ENCODE measurements around the gene CYTH1. TPM values are rescaled to one million over a fixed set of nuclear protein-coding genes. Genes with fewer than 3 reads are reported as not detected.

The CYTH1 gene
- total RNA-seq, 2 experiments from 2014 or later = 288 to 309 TPM

DNA sequence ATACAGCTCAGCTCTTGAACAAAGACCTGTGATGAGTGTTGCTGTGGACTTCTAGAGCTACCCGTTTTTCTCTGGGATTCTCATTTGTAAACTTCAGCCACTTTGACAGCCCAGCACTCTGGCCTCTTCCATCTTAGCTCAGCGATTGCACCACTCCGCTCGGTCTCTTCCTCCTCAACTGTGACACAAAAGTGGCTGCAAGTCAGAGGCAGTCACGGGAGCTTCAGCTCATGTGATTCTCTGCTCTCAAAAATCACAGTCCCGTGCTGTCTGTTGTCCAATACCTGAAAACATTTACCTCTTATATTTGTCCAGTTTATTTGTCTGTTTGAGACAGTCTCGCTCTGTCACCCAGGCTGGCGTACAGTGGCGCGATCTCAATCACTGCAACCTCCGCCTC lies 129.2 kb downstream of the CYTH1 start:
- DNase-seq = no peak
- H3K4me1 Mint-ChIP-seq = peaks cover 4% of the 10 kb centered on the region
- H3K27ac Mint-ChIP-seq = no peak overlapping the region
- H3K4me3 Mint-ChIP-seq = no peak overlapping the region
- ChIA-PET POLR2A (interaction anchor here (1.9 kb wide), 1 partner anchor 13 kb away, joined by 4 read pairs; no protein-coding TSS in a partner anchor), CTCF (interaction anchor here (1.0 kb wide), 1 partner anchor 156 kb away, joined by 3 read pairs; no protein-coding TSS in a partner anchor)
- peaks cover 8% of the 10 kb centered on the region for H3K27me3 Mint-ChIP-seq
- H3K9me3 Mint-ChIP-seq = peaks cover 9% of the 10 kb centered on the region
- peaks cover 11% of the 10 kb centered on the region for H3K36me3 Mint-ChIP-seq (ENCODE audit: low read depth)

DNA sequence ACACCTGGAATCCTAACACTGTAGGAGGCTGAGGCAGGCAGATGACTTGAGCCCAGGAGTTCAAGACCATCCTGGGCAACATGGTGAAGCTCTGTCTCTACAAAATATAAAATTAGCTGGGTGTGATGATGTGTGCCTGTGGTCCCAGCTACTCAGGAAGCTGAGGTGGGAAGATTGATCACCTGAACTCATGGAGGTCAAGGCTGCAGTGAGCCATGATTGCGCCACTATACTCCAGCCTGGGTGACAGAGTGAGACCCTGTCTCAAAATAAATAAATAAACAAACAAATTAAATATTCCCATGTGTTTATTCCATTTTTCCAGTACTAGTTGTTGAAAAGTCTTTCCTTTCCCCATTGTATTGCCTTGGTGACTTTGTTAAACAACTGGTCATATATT lies 130.0 kb downstream of the CYTH1 start:
- H3K36me3 Mint-ChIP-seq (ENCODE audit: low read depth) = peaks cover 20% of the 10 kb centered on the region
- H3K4me3 Mint-ChIP-seq = no peak overlapping the region
- H3K27me3 Mint-ChIP-seq = peaks cover 8% of the 10 kb centered on the region
- H3K9me3 Mint-ChIP-seq = peaks cover 15% of the 10 kb centered on the region
- ChIA-PET POLR2A (interaction anchor here (1.9 kb wide), 1 partner anchor 14 kb away, joined by 4 read pairs; no protein-coding TSS in a partner anchor), CTCF (no interaction called here)
- peaks cover 5% of the 10 kb centered on the region for H3K4me1 Mint-ChIP-seq
- DNase-seq = no peak
- H3K27ac Mint-ChIP-seq = no peak overlapping the region

DNA sequence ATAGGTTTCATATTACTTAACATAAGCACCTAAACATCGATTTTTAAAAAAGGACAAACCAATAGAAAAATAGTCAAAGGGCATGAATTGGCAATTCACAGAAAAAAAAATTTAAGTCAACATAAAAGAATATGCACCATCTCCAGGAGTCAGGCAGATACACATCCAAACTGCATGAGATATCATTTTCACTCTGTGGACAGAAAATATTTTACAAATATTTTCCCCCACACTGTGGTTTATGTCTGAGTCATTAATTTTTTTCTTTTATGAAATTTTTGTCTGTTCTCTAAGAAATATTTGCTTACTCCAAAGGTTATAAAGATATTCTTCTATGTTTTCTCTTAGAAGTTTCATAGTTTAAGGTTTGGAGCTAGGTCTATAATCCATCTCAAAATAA lies 130.5 kb downstream of the CYTH1 start:
- POLR2A ChIA-PET = interaction anchor here (1.9 kb wide), 1 partner anchor 15 kb away, joined by 4 read pairs; no protein-coding TSS in a partner anchor
- H3K4me3 Mint-ChIP-seq = no peak overlapping the region
- H3K9me3 Mint-ChIP-seq = peaks cover 15% of the 10 kb centered on the region
- CTCF ChIA-PET = no interaction called here
- H3K27me3 Mint-ChIP-seq = peaks cover 8% of the 10 kb centered on the region
- H3K27ac Mint-ChIP-seq = no peak overlapping the region
- peaks cover 9% of the 10 kb centered on the region for H3K4me1 Mint-ChIP-seq
- DNase-seq = no peak
- H3K36me3 Mint-ChIP-seq (ENCODE audit: low read depth) = peaks cover 21% of the 10 kb centered on the region

DNA sequence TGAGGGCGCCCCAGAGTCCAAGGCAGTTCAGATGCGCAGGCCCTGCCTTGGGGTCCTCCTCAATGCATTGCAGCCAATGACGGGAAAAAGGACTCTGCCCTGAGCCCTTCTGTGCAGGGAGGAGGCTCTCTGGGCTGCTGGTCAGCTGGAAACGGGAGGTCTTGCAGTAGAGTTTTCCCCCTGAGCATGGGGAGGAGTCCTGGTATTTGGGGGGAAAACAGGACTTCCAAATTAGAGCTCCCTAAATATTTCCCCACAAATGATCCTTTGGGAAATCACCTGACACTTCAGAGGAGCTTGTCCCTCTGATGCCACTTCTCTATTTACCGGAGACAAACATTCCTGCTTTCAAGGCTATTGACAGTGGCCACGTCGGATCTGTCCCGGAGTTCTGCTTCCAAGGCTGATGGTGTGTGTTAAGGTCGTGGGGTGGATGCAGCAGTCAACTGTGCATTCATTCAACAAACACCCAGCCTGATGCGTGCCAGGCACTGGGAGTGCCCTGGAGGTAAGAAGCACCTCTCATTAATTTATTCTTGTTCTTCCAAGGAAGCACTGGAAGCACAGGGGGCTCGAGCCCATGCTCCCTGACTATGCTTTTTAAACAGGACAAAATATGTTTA lies 131.9 kb downstream of the CYTH1 start:
- ChIA-PET POLR2A (no interaction called here), CTCF (no interaction called here)
- Mint-ChIP-seq H3K4me1 (peaks cover 22% of the 10 kb centered on the region), H3K9me3 (peaks cover 15% of the 10 kb centered on the region), H3K4me3 (no peak overlapping the region), H3K36me3 (ENCODE audit: low read depth) (peaks cover 27% of the 10 kb centered on the region), H3K27me3 (peaks cover 8% of the 10 kb centered on the region), H3K27ac (no peak overlapping the region)
- DNase-seq = no peak

DNA sequence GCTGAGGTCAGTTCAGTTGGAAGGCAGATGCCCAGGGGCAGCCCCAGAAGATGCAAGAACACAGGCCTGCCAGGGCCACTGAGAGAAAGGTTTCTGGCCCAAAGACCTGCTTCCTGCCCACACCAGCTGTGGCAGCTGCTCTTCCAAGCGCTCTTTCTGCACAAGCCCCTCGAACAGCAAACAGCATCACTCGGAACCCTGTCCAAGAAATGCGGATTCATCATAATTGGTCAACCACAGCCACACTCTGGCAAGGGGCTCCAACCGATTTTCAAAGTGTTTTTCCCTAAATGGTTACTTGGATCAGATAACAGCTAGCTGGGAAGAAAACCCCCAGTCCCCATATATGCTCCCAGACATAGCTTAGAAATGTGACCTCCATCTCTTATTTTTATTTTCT lies 133.8 kb downstream of the CYTH1 start:
- no peak for DNase-seq
- H3K27ac Mint-ChIP-seq = no peak overlapping the region
- ChIA-PET POLR2A (no interaction called here), CTCF (no interaction called here)
- peaks cover 23% of the 10 kb centered on the region for H3K4me1 Mint-ChIP-seq
- peaks cover 27% of the 10 kb centered on the region for H3K36me3 Mint-ChIP-seq (ENCODE audit: low read depth)
- H3K9me3 Mint-ChIP-seq = peaks cover 15% of the 10 kb centered on the region
- H3K4me3 Mint-ChIP-seq = no peak overlapping the region
- peaks cover 4% of the 10 kb centered on the region for H3K27me3 Mint-ChIP-seq

DNA sequence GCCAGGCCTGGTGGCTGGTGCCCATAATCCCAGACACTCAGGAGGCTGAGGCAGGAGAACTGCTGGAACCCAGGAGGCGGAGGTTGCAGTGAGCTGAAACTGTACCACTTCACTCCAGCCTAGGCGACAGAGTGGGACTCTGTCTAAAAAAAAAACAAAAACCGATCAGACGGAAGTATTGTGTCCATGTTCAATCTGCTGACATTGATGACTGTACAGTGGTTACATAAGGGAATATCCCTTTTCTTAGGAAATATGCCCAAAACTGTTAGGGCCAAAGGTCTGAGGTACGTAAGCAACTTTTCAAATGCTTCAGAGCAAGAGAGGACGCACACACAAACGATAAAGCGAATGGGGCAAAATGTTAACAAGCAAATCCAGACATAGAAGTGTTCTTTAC lies 135.0 kb downstream of the CYTH1 start:
- CTCF ChIA-PET = no interaction called here
- POLR2A ChIA-PET = no interaction called here
- Mint-ChIP-seq H3K4me1 (peaks cover 21% of the 10 kb centered on the region), H3K27me3 (peaks cover 4% of the 10 kb centered on the region), H3K36me3 (ENCODE audit: low read depth) (peaks cover 27% of the 10 kb centered on the region), H3K9me3 (peaks cover 15% of the 10 kb centered on the region), H3K27ac (peak overlapping the region; percentile 74), H3K4me3 (no peak overlapping the region)
- DNase-seq = no peak

DNA sequence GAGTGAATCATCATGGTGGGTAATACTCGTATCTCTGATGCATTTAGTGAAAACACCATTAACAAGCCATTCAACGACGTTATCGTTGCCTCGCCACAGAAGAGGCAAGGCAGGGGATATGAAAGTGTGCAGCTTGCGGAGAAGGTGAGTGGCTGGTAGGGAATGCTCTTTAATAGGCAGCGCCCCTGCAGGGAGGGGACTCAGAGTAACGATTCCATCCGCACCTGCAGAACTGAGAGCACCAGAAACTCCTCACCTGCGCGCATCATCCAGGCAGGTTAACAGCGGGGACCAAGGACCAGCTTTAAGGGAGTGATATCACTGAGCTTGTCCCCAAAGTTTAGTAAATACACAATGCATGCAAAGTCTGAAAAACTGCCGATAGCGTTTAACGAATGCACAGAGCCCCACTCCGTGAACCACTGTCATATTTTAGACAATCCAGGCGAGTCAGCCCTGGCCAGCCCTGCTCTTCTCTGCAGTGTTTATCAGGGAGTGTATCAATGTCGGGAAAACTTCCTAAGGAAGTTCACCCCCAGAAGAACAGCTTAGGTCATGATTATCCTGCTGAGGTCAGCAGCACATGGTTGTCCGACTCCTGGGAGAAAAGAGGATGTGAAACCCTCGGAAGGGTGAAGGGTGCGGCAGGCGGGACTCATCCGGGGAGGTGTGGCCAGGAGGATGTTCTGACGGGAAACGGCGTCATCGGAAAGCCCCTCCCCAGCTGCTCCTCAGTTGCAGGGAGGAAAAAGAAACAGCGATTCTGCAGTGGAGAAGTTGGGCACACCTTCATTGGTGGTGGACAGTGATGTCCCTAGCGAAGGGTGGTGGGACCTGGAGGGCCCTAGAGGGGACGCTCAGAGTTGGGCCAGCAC lies 136.4 kb downstream of the CYTH1 start:
- H3K4me1 Mint-ChIP-seq = peaks cover 19% of the 10 kb centered on the region
- peaks cover 27% of the 10 kb centered on the region for H3K36me3 Mint-ChIP-seq (ENCODE audit: low read depth)
- CTCF ChIA-PET = no interaction called here
- DNase-seq = peak; percentile 80
- peak overlapping the region; percentile 22 for H3K4me3 Mint-ChIP-seq
- peaks cover 15% of the 10 kb centered on the region for H3K9me3 Mint-ChIP-seq
- H3K27ac Mint-ChIP-seq = peak overlapping the region; percentile 74
- POLR2A ChIA-PET = no interaction called here
- H3K27me3 Mint-ChIP-seq = peaks cover 2% of the 10 kb centered on the region

DNA sequence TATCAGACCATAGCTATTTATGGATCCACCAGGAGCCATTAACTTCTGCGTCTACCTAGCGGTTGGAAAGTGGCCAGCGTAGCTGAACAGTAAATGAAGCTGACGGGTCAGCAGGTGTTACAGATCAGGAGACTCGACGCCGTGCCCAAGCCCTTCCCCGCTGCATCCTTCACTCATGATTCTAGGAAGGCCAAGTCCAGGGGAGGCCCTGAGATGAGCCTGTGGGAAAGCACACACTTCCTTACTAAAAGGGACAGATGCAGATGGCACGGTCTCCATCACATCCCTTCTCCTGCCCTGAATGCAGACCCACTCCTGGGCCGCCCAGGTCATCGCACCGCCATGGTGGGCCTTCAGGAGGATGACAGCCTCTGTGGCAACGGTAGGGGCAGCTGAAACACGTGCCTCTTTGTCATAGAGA lies 137.1 kb downstream of the CYTH1 start:
- Mint-ChIP-seq H3K27ac (no peak overlapping the region), H3K9me3 (peaks cover 15% of the 10 kb centered on the region), H3K4me1 (peaks cover 19% of the 10 kb centered on the region), H3K4me3 (no peak overlapping the region), H3K36me3 (ENCODE audit: low read depth) (peaks cover 27% of the 10 kb centered on the region), H3K27me3 (peaks cover 2% of the 10 kb centered on the region)
- POLR2A ChIA-PET = no interaction called here
- no peak for DNase-seq
- CTCF ChIA-PET = no interaction called here

DNA sequence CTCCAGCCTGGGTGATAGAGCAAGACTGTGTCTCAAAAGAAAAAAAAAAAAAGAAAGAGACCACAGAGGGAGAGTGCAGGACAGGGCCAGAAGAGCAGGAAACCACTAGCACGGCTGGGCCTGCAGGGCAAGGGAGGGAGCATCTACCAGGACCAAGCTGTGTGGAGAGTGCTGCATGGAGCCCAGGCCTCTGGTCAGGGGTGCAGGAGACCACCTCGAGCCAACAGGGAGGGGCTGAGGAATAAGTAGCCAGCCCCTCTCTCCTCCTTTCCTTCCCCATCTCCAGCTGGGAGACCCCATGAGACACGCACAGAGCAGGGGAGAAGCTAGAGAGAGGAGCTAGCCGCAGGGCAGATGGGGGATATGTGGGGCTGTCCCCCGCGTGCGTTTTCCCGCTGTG lies 137.8 kb downstream of the CYTH1 start:
- Mint-ChIP-seq H3K27me3 (peaks cover 2% of the 10 kb centered on the region), H3K4me1 (peaks cover 22% of the 10 kb centered on the region), H3K36me3 (ENCODE audit: low read depth) (peaks cover 23% of the 10 kb centered on the region), H3K27ac (no peak overlapping the region), H3K4me3 (no peak overlapping the region), H3K9me3 (peaks cover 15% of the 10 kb centered on the region)
- DNase-seq = no peak
- POLR2A ChIA-PET = no interaction called here
- CTCF ChIA-PET = interaction anchor here (0.6 kb wide), 1 partner anchor 10 kb away, joined by 3 read pairs; no protein-coding TSS in a partner anchor

DNA sequence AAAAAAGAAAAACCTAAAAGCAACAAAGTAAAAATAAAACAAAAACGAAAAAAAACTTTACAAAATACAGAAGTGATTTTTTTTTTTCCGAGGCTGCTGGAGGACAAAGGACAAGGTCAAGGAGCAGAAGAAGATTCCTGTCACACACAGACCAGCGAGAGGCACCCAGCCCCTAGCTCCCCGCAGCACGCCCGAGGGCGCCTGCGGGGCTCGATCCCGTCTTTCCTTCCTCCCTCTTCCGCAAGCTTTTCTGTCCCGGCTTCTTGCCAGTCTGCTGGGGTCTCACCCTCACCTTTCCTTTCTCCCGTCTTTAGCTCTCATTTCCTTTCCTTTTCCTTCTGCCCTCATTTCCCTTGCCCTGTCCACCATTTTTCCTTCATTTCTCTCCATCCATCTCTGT lies 138.7 kb downstream of the CYTH1 start:
- no peak overlapping the region for H3K27ac Mint-ChIP-seq
- POLR2A ChIA-PET = no interaction called here
- H3K4me1 Mint-ChIP-seq = peaks cover 26% of the 10 kb centered on the region

DNA sequence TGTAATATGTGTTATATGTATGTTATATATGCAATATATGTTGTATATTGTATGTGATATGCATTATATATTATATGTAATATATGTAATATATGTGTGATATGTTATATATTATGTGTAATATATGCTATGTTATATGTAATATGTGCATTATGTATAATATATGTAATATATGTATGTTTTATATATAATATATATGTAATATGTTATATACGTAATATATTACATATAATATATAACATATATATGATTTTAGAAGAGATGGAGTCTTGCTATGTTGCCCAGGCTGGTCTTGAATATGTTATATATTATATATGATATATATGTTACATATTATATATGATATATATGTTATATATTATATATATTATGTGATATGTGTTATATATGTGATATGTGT lies 139.4 kb downstream of the CYTH1 start:
- ChIA-PET CTCF (no interaction called here), POLR2A (no interaction called here)
- Mint-ChIP-seq H3K9me3 (peaks cover 5% of the 10 kb centered on the region), H3K4me1 (peaks cover 26% of the 10 kb centered on the region), H3K36me3 (ENCODE audit: low read depth) (peaks cover 13% of the 10 kb centered on the region), H3K4me3 (no peak overlapping the region), H3K27ac (no peak overlapping the region), H3K27me3 (no peaks in the 10 kb centered on the region)
- DNase-seq = no peak

More for the DNA sequence above, 138.7 kb downstream of the CYTH1 start:
- Mint-ChIP-seq H3K36me3 (ENCODE audit: low read depth) (peaks cover 19% of the 10 kb centered on the region), H3K4me3 (no peak overlapping the region), H3K9me3 (peaks cover 11% of the 10 kb centered on the region), H3K27me3 (no peaks in the 10 kb centered on the region)
- CTCF ChIA-PET = no interaction called here
- no peak for DNase-seq

DNA sequence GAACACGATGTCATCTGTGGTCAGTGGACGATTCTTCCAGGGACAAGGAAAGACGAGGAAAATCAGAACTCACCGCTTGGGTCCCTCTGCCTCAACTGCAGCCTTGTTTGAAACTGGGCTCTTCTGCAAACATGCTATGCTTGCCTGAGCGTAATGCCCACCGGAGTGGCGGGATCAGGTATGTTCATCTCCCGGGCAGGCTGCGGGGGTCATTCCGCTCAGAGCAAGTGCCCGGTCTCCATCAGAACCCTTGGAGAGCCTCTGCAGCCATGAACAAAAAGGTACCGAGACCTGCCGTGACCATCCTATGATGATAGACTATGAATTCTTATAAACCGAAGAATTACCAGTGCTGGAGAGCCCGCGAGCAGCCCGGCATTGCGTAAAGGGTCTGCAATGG lies 140.4 kb downstream of the CYTH1 start:
- ChIA-PET CTCF (interaction anchor here (0.9 kb wide), 1 partner anchor 56 kb away, joined by 3 read pairs; no protein-coding TSS in a partner anchor), POLR2A (no interaction called here)
- no peak for DNase-seq
- H3K9me3 Mint-ChIP-seq = no peaks in the 10 kb centered on the region
- peaks cover 22% of the 10 kb centered on the region for H3K4me1 Mint-ChIP-seq
- peaks cover 1% of the 10 kb centered on the region for H3K27me3 Mint-ChIP-seq
- peaks cover 6% of the 10 kb centered on the region for H3K36me3 Mint-ChIP-seq (ENCODE audit: low read depth)
- H3K4me3 Mint-ChIP-seq = no peak overlapping the region
- H3K27ac Mint-ChIP-seq = no peak overlapping the region

DNA sequence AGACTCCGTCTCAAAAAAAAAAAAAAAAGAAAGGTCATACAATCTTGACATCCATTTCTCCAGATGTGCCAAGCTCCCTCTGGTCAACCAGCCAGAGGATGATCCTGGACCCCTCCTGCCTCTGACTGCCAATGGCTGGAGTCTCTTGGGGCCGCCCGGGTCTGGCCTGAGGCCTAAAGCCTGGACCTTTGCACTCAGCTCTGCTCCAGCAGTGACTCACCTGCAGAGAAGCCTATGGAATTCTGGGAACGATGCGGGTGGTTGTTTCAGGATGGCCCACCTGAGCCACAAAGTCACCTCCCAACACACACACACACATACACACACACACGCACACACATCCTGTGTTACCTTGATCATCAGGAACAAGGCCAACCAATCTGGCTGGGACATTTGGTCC lies 140.8 kb downstream of the CYTH1 start:
- Mint-ChIP-seq H3K4me3 (no peak overlapping the region), H3K36me3 (ENCODE audit: low read depth) (peaks cover 6% of the 10 kb centered on the region), H3K27me3 (peaks cover 1% of the 10 kb centered on the region), H3K9me3 (no peaks in the 10 kb centered on the region), H3K4me1 (peaks cover 18% of the 10 kb centered on the region), H3K27ac (no peak overlapping the region)
- POLR2A ChIA-PET = no interaction called here
- no peak for DNase-seq
- CTCF ChIA-PET = interaction anchor here (0.9 kb wide), 1 partner anchor 56 kb away, joined by 3 read pairs; no protein-coding TSS in a partner anchor
